ENCODE results near the gene DCLK2. TPM values are rescaled to one million over a fixed set of nuclear protein-coding genes. Genes with fewer than 3 reads are reported as not detected.
A peak's percentile ranks its signal among the peaks of the same experiment; 100 is the strongest.

The DCLK2 gene
- total RNA-seq, 1 experiment from 2014 or later, result 0.10 TPM

DNA sequence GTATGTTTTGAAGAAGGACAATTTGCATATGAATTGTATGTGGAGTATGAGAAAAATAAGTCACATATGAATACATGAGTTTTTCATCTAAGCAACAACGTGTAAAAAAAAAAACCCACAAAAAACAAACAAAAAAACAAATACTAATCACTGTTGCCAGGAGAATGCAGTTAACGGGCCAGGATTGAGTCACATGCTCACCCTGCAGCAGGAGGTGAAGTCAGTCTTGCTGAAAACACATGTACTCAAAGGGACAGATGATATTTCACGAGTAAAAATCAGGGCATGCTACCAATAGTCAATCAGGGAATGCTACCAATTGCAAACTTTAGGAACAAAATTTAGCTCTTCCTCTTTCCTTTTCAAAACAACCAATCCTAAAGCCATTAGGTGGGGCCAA, 10.4 kb upstream of the DCLK2 start:
- in situ Hi-C loops (cut with HindIII; ENCODE audit: low sequenced_read_pairs), result no loop called here

DNA sequence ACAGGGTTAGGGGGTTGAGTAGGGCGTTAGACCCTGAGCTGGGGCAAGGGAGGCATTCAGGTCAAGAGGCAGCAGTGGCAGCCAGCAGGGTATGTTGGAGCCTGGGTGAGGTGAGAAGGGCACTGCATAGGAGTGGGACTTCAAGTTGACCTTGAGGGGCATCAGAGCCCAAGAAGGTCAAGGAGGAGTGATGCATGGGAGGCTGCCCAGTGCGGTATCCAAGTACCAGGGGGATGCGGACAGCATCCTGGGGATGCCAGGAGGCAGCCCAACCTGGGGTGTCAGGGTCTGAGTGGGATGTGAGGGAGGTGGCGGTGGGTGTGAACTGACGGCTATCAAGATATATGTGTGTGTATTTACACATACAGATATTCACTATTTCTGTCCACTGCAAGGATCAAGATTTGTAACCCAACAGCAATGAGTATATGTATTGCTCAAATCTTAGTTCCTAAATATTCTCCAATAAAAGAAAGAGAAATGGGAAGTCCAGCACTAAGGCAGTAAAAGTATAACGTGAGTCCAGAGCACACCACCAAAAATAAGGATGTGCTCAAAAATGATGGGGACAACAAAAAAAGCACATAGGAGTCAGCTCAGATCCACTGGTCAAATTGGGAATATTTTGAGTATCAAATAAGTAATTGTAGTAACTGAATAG, 9.8 kb upstream of the DCLK2 start:
- in situ Hi-C loops (cut with HindIII; ENCODE audit: low sequenced_read_pairs), result no loop called here
- no peak for DNase-seq (ENCODE audit: low spot score)

More for the DNA sequence above, 10.4 kb upstream of the DCLK2 start:
- DNase-seq (ENCODE audit: low spot score), result no peak

DNA sequence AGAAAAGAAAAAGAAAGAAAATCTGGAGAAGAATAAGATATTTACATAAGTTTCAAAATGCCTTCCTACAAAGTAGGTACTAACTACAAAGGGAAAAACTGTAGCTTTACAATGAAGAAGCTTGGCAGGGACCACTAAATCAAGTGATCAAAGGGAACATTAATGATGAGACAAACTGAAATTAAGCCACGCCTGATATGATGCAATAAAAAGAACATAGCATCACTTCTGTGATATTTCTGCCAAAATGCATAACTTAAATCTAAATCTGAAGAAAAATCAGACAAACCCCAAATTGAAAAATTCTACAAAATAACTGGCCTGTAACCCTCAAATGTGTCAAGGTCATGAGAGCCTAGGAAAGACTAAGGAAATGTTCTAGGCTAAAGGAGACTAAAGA, 8.9 kb upstream of the DCLK2 start:
- in situ Hi-C loops (cut with HindIII; ENCODE audit: low sequenced_read_pairs), result no loop called here

DNA sequence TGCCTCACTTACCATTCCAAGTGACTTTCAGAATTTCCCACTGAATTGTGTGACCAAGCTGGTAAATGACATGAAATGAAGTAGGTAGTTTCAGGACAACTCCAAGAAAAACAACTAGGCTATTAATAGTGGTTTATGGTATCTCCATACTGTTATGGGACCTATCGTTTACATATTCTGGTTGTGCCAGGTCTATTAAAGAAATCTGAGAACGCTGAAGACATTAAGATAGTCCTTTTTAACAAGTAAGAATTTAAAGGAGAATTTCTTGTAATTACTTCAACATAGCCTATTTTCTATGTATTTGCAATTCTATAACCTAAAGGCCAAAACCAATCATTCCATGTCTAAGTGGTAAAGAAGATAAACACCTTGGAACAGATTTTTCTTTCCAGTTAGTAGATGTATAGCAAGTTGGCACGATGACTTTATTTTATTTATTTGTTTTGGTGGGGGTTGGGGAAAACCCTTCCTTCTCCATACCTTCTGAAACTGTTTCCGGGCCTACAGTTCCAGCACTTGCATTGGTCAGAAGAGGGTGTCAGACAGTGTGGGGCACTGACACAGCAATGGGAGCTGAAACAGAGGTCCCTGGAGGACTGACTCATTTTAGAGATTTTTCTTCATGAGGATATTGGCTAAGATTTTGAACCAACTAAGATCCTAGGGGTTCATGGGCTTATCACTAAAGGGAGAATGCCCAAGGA, 7.6 kb upstream of the DCLK2 start:
- DNase-seq (ENCODE audit: low spot score), result no peak
- in situ Hi-C loops (cut with HindIII; ENCODE audit: low sequenced_read_pairs), result no loop called here

More for the DNA sequence above, 8.9 kb upstream of the DCLK2 start:
- no peak for DNase-seq (ENCODE audit: low spot score)

GRCh38 chr4:150072471-150072870, 5.8 kb upstream of the DCLK2 start:
- in situ Hi-C loops (cut with HindIII; ENCODE audit: low sequenced_read_pairs), result no loop called here
- no peak for DNase-seq (ENCODE audit: low spot score)

DNA sequence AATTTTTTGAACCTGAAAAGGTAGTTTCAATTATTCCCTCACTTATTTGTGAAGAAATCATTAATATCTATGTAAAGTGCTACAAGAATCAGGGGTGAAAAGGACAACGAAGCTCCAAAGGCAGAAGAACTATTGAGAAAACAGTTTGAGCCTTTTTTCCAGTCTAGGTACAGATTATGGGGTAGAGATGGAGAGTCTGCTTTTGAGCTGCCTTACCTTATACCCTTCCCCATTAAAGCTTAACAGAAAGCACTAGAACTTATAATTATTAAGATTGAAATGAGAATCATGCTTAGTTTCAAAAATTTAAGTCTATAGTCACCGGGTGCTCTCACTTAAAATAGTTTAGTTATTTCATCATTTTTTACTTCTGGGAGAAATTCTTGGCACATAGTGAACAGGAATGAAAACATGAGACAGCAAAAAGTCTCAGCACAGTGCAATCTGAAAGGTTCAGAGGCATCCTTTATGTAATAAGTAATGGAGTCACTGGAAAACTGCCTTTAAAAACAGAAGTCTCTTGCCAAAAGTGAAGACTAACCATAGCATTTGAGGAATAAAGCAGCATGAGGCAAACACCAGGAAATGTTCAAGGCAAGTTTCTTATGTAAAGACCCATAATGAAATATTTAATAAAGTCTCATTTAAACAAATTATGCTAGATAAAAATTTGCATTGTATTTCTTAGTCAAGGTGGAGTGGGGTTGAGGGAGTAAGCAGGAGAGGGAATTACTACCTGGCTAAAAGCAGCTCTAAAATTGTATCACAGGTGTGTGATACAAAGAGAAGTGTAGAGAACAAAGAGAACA, 5.1 kb upstream of the DCLK2 start:
- no peak for DNase-seq (ENCODE audit: low spot score)
- in situ Hi-C loops (cut with HindIII; ENCODE audit: low sequenced_read_pairs), result no loop called here

- no peak for DNase-seq (ENCODE audit: low spot score)
- in situ Hi-C loops (cut with HindIII; ENCODE audit: low sequenced_read_pairs), result no loop called here
These were observed 4.2 kb upstream of the DCLK2 start for GRCh38 chr4:150074064-150074463.

DNA sequence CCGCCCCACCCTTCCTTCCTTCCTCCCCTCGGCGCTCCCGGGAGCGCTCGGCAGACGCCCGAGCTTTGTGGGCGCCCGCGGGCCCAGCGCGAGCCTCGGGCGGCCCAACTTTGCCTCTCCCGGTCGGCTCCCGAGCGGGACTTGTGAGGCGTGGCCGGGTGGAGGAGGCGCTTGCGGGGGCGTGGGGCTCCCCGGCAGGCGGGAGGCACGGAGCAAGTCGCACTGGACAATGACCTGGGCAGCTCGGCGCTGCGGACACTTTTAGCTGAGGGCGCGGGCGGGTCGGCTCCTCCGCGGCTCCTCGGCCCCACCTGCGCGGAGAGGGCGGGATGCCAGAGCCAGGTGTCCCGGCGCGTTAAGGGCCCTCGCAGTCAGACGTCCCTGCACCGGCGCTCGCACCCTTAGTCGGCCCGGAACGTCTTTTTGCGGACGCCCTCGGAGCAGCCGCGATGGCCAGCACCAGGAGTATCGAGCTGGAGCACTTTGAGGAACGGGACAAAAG, 385 bp downstream of the DCLK2 start:
- in situ Hi-C loops (cut with HindIII; ENCODE audit: low sequenced_read_pairs), result no loop called here
- peak; percentile 31 for DNase-seq (ENCODE audit: low spot score)

DNA sequence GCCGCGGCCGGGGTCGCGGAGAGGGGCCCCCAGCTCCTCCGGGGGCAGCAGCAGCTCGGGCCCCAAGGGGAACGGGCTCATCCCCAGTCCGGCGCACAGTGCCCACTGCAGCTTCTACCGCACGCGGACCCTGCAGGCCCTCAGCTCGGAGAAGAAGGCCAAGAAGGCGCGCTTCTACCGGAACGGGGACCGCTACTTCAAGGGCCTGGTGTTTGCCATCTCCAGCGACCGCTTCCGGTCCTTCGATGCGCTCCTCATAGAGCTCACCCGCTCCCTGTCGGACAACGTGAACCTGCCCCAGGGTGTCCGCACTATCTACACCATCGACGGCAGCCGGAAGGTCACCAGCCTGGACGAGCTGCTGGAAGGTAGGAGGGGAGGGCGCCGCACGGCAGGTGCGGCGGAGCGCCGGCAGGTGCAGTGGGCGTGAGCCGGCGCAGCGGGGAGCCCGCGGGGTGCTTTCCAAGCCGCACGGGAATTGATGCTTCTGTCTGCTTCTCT, 886 bp downstream of the DCLK2 start:
- in situ Hi-C loops (cut with HindIII; ENCODE audit: low sequenced_read_pairs), result no loop called here
- peak; percentile 46 for DNase-seq (ENCODE audit: low spot score)

DNA sequence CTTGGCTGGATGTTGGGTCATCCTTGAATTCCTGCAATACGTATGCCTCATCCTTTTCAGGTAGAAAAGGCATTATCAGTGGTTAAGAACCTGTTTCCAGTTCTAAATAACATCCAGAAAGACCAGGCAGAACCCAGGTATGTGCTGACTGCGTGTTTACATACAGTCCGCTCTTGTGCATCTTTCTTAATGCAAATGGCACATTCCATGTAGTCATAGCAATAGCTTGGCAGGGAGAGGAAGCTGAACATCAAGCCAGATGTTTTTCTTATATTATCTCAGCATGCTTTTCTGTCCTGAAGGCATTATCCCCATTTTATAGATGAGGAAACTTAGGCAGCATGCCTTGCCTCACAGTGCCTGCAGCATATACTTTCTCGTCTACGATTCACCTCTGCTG, 2.1 kb downstream of the DCLK2 start:
- in situ Hi-C loops (cut with HindIII; ENCODE audit: low sequenced_read_pairs), result no loop called here
- DNase-seq (ENCODE audit: low spot score), result peak; percentile 11

DNA sequence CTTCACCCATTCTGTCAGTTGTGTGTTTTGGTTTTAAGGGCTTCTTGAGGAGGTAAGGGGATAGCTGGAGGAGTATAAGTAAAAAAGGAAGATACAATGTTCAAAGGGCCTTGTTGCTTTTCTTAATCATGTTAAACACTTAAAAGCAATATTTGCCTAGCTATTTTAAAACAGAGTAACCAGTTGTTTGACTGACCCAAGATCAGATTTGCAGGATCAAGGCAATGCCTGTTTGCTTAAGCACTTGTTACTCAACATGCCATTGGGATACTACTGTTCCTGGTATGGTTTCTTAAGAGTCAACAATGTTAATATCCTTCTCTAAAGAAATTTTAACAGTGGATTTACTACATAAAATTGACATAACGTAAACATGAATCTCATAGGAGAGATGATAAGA, 2.6 kb downstream of the DCLK2 start:
- DNase-seq (ENCODE audit: low spot score), result no peak
- in situ Hi-C loops (cut with HindIII; ENCODE audit: low sequenced_read_pairs), result no loop called here

GRCh38 chr4:150082241-150082640, 4.0 kb downstream of the DCLK2 start:
- DNase-seq (ENCODE audit: low spot score), result peak; percentile 10
- in situ Hi-C loops (cut with HindIII; ENCODE audit: low sequenced_read_pairs), result no loop called here

GRCh38 chr4:150087006-150087405, 8.8 kb downstream of the DCLK2 start:
- in situ Hi-C loops (cut with HindIII; ENCODE audit: low sequenced_read_pairs), result no loop called here
- DNase-seq (ENCODE audit: low spot score), result no peak

DNA sequence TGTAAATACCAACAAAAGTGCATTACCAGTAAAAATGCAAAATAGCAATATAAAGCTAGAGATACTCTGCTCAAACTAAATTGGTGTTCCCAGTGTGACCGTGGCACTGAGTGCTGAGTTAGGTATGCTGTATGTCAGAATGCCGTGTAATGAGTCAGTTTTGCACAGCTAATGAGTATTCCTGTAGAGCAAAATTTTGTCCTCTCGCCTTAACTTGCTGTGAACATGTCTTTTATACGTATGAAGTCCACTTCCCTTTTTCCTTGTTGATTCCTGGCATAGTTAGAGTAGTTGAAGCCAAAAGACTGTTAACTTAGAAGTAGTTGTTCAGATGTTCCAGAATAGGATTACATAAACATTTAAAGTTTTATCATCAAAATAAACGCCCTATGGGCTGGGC, 11.5 kb downstream of the DCLK2 start:
- in situ Hi-C loops (cut with HindIII; ENCODE audit: low sequenced_read_pairs), result no loop called here

DNA sequence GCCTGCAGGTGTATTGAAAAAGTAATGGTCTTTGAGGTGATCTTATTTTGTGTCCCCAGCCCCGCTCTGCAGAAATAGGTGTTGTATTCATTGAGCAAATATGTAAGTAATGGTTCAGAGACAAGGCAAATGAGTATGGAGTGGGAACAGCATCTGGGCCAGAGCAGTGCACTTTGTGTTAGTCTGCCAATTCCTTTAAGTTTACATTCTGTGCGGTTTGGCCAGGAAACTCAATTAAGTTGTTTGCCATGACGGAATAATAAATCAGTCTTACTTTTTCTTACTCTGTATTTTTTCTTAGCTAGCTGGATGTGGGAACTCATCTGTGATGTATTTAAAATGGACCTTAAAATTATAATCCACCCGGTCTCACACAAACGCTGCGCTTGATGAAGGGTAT, 12.6 kb downstream of the DCLK2 start:
- in situ Hi-C loops (cut with HindIII; ENCODE audit: low sequenced_read_pairs), result no loop called here

More for the DNA sequence above, 11.5 kb downstream of the DCLK2 start:
- no peak for DNase-seq (ENCODE audit: low spot score)

GRCh38 chr4:150094676-150095075, 16.4 kb downstream of the DCLK2 start:
- DNase-seq (ENCODE audit: low spot score), result no peak
- in situ Hi-C loops (cut with HindIII; ENCODE audit: low sequenced_read_pairs), result no loop called here

More for the DNA sequence above, 12.6 kb downstream of the DCLK2 start:
- no peak for DNase-seq (ENCODE audit: low spot score)

DNA sequence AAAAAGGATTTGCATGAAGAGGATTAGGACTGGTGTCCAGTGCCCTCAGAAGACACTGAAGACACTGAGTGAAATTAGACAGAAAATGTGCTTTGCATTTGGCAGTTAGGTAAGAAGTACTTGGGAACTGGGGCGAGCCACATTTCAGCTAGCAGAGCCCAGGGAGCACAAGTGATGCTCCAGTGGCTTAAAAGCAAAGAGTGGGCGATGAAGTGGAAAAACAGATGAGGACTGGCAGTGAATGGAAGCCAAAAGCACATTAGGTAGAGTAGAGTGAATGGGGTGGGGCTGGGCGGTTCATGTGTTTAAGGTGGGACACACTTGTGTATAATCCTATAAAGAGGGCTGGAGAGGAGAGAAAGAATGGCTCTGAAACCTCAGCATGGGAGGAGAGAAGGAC, 18.4 kb downstream of the DCLK2 start:
- in situ Hi-C loops (cut with HindIII; ENCODE audit: low sequenced_read_pairs), result no loop called here

GRCh38 chr4:150098214-150098613, 20.0 kb downstream of the DCLK2 start:
- no peak for DNase-seq (ENCODE audit: low spot score)
- in situ Hi-C loops (cut with HindIII; ENCODE audit: low sequenced_read_pairs), result no loop called here

More for the DNA sequence above, 18.4 kb downstream of the DCLK2 start:
- no peak for DNase-seq (ENCODE audit: low spot score)

GRCh38 chr4:150104404-150105027, 26.3 kb downstream of the DCLK2 start:
- in situ Hi-C loops (cut with HindIII; ENCODE audit: low sequenced_read_pairs), result no loop called here
- DNase-seq (ENCODE audit: low spot score), result no peak
